Measurements from ENCODE around the gene TBRG1.
A peak's percentile ranks its signal among the peaks of the same experiment; 100 is the strongest.
"Not testable (repeated sequence)": the region's sequence is repeated elsewhere in the genome, so short reads cannot be mapped to it uniquely, and the experiment has no call there.

Gene TBRG1, protein sequence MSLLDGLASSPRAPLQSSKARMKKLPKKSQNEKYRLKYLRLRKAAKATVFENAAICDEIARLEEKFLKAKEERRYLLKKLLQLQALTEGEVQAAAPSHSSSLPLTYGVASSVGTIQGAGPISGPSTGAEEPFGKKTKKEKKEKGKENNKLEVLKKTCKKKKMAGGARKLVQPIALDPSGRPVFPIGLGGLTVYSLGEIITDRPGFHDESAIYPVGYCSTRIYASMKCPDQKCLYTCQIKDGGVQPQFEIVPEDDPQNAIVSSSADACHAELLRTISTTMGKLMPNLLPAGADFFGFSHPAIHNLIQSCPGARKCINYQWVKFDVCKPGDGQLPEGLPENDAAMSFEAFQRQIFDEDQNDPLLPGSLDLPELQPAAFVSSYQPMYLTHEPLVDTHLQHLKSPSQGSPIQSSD

DNA sequence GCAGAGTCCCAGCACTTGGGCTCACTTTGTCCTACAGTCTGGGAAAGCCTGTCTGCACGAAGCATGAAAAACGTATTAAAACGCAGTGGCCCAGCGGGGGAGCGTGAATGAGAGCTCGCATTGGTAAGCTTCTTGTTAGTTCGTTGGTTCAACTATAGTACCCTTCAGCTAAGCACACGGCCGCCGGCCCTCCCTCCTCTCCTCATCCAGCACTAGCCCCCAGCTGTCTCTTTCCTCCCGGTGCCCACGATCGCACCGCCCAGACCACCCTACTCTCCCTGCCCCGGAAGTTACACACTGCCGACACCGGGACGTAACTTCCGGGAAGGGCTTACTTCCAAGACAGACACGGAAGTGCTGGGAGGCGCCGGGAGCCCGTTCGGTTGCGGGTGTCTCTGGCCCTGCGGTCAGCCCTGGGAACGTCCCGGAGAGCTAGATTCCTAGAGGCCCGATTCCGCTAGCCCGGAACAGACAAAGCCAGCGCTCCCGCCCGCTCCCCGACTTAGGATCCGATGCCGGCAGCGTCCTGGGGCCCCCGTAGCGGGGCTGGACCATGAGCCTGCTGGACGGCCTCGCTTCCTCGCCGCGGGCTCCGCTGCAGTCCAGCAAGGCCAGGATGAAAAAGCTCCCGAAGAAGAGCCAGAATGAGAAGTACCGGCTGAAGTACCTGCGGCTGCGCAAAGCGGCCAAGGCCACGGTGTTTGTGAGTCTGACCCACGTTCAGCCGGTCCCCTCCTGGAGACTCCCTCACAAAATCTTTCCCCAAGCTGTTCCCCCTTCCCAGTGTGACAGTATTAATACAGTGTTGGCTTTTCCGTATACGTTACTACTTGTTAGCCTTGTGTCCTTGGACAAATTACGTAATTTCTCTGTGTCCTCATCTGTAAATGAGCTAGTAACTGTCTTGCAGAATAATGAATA is at the start of gene TBRG1:
TSS of gene TBRG1 (plus strand) at position 334 of the 921 bp plus-strand sequence. CDS start at position 554, 220 bp downstream.
- peak; percentile 95 for DNase-seq (ENCODE audit: low spot score)

DNA sequence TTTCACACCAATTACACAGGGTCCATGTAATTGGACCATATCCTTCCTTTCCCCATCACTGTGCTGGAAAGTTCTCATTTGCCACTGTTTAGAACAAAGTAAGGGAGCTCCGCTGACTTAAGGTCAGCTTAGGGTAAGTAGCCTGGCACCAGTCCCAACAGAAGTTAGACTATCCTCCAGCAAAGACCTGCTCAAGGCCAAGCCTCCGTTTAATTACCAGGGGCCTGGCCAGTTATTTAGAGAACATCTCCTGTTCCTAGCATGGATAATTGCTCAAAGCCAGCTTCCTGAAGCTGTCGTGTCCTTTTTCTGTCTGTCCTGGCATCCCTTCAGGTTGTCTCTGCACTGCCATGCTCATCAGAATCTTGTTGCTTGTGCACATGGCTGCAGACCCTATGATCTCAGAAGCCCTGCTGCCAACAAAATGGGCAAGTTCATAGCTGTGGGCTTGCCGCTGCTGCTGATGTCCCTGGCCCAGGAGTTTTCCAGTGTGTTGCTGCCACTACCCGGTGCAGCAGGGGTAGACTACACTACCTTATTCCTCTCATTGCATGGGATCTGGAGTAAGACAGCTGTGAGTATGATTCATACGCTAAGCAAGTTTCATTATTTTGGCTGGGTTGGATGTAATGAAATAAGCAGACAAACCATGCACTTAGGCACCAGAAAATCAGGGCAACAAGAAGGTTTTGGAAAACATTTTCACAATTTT is 44.8 kb upstream of the TBRG1 start:
- DNase-seq (ENCODE audit: low spot score), result no peak

DNA sequence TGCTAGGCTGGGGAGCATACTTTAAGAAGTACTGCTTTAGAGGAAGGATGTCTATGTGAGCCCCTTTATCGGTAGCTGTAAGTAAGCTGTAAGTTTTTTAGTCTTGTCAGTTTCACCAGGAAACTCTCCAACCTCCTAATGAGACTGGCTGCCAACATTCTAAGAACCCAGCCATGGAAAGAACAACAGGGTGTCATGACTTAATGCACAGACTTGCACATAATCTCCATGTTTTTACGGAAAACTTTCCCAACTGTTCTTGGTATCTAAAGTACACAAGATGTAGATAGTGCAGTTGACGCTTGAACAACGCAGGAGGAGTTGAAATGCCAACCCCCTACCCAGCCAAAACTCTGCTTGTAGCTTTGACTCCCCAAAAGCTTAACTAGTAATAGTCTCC is 43.9 kb upstream of the TBRG1 start:
- no peak for DNase-seq (ENCODE audit: low spot score)

DNA sequence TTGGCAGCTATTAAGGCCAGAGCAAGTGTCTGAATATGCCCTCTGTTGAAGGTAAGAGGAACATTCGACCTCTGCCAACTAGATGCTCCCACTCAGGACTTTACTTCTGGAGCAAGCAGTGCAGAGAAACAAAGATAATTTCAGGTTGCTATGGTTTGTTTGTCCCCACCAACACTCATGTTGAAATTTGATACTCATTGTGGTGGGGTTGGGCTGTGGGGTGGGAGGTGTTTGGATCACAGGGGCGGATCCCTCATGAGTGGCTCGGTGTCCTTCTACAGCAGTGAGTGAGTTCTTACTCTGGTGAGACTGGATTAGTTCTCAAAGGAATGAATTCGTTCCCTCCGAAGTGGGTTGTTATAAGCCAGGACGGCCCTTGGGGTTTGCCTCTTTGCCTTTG is 40.8 kb upstream of the TBRG1 start:
- DNase-seq (ENCODE audit: low spot score), result no peak

DNA sequence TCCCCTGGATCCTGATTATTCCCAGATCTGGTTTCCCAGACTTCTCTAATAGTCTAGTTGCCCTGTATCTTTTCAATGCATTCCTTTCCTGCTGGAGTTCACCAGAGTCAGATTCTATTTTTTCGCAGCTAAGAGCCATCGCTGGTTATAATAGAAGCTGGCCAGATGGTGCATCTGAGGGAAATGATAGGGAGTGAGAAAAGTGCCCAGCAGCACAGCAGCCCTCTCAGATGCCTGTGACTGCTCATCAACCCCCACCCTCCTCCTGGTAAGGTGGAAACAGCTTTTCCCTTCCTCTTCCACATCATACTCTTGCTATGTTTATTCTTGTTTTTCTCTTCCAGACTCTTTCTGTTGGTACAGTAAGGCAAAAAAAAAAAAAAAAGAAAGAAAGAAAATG is 40.1 kb upstream of the TBRG1 start:
- no peak for DNase-seq (ENCODE audit: low spot score)

DNA sequence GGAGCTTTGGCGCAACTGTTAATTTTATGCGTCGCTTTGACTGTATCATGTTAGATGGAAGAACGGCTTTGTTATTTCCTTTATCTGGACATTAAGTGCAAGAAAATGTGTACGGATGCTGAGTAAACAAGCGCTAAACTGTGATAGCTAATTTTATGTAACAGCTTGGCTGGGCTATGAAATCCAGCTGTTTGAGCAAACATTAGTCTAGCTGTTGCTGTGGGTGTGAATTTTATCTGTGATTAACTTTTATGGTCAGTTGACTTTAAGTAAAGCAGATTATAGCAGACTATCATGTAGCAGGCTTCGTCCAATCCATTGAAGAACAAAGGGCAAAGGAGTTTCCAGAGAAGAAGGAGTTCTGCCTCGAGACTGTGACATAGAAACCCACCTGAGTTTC is 38.9 kb upstream of the TBRG1 start:
- DNase-seq (ENCODE audit: low spot score), result no peak

DNA sequence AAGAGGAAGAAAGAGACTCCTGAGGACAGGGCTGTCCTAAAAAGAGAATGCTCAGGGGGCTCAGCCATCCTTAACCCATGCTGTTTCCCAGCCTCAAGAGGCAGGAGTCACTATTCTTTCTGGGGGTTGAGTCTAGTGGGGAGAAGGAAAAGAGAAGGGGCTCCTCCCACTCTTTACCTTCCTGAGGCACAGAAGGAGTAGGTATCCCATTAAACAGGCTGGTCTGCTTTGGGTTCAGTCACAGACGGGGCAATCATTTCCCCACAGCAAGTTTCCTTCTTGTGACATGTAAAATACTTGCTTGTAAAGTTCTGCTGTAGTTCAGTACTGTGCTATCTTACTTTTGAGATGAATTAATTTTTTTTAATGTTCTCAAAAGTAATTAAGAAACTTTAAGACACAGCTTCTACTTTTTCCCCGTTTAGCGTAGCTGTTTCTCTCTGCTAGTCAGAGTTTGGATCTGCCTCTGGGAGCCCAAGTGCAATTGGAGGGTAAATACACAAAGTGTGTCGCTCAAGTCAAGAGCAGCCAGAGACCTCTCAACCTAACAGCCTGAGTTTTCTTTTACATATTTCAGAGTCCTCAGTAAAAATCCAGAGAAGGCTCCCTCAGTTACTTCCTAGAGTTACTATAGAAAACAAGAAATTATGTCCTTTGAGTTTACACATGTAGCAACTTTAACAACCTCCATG is 37.8 kb upstream of the TBRG1 start:
- no peak for DNase-seq (ENCODE audit: low spot score)

DNA sequence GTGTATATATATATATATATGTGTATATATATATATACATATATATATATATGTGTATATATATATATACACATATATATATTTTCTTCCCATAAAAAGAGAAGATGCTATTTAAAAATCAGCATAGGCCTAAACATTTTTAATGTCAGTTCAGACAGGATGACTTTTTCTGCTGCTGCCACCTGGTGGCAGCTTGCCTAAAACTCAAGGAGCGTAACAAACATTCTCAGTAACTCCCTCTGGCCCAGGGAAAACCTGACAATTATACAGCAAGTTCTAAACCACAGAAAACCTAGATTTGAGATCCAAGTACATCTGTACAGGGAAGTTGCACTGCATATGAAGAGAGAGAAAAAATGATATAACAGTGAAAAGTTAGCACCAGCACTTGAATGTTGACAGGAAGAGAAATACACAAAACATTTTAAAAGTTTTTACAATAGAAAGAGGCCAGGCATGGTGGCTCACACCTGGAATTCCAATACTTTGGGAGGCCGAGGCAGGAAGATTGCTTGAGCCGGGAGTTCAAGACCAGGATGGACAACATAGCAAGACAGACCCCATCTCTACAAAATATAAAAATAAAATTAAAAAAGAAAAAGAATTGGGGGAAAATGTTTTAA is 36.3 kb upstream of the TBRG1 start:
- DNase-seq (ENCODE audit: low spot score), result peak; percentile 12

DNA sequence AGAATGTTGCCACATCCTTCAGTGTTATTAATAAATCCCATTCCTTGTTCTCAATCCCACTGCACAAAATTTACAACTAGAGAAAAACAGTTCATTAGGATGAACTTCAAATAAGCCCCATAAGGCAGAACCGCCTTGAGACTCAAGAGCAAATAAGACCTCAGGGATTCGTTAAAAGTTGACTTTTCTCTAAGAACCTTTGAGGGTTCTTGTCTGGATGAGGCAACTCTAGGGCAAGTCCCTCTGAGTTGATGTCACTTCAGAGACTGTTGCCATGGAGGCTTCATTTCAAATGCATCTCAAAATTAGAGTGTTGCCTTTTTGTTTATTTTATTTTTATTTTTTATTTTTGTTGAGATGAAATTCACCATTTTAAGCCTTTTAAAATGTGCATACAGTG is 31.2 kb upstream of the TBRG1 start:
- DNase-seq (ENCODE audit: low spot score), result no peak

DNA sequence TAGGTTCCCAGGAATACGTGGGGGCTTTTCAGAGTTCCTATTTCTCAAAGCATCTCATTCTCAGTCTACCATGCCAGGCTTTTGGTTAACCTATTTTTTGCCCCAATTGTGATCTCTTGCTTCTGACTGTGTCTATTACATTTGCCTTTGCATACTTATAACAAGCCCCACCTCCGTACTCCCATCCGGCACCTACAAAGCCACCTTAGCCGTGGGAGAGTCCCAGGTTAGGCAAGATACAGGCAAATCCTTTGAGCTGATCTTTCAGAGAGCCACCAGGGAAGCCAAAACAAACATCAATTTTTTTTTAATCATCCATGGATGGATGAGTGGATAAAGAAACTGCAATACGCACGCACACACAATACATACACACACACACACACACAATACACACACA is 30.0 kb upstream of the TBRG1 start:
- DNase-seq (ENCODE audit: low spot score), result no peak

DNA sequence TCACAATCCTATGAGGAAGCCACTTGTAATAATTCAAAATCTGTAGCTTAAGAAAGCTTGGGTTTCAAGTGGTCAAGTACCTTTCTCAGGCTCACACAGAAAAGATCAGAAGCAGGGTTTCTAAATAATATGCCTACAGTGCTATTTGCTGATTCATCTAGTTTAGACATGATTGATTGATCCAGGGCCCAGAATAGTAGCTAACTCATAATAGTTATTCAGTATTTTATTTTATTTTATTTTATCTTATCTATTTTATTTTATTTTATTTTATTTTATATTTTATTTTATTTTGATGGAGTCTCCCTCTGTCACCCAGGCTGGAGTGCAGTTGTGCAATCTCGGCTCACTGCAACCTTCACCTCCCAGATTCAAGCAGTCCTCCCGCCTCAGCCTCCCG is 27.4 kb upstream of the TBRG1 start:
- DNase-seq (ENCODE audit: low spot score), result no peak

DNA sequence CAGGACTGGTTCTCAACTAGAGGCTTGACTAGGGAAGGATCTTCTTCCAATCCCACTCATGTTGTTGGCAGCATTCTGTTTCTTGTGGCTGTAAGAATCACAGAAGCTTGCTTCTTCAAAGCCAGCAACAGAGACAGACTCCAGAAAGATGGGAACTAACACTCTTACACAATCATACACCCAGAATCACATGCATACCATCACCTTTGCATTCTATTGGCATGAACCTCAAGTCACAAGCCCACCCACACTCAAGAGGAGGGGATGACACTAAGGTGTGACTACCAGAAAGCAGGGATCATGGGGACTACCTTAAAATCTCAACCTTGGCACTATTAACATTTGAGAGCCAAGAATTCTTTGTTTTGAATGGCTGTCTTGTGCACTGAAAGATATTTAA is 25.0 kb upstream of the TBRG1 start:
- DNase-seq (ENCODE audit: low spot score), result no peak

DNA sequence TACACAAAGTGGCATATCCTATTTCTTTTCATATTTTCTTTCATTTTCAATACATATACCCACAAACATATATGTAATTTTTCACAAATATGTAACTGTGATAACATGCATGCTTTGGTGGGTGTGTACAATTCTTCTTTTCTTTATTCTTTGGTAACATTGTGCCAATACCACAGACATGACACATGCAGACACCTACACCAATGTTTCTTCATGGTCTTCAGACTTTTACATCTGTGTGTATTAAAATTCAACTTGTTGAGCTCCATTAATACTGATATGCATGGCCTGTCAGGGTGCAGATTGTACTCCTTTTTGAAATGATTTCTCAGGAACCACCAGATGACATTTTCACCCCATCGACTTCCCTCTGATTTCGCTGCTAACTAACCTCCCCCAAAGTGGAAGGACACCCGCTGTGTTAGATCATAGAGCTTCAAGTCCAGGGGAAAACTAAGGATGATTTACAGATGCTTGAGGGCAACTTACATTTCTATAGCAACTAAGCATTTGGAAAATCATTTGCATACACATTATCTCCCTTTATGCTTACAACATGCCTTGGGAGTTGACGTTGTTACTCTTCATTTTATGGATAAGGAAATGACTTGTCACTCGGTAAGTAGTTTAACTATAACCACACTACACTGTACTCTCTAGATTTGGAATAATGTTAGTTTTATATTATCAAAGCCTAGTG is 21.9 kb upstream of the TBRG1 start:
- DNase-seq (ENCODE audit: low spot score), result no peak

DNA sequence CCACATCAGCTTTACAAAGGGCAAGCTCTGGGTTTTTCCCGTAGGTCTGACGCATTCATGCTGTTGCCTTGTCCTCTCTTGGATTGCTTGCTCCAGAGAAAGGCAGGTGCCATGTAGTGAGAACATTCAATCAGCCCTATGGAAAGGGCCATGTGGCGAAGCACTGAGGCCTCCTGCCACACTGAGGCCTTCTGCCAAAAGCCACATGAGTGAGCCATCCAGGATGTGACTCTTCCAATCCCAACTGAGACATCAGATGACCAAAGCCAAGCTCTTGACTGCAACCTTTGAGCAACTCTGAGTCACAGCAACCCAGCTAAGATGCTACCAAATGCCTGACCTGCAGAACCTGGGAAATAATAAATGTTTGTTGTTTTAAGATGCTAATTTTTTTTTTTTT is 20.5 kb upstream of the TBRG1 start:
- no peak for DNase-seq (ENCODE audit: low spot score)

DNA sequence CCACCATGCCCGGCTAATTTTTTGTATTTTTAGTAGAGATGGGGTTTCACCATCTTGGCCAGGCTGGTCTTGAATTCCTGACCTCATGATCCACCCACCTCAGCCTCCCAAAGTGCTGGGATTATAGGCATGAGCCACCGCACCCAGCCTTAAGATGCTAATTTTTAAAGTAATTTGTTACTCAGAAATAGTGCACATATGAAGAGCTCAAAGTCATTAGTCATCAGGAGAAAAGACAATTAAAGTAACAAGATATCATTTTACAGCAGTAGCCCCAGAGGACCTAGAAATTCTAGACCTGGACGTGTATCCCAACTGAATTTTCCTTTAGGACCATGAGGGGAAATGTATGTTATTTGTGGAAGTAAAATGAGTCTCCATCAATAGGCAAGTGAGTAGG is 19.9 kb upstream of the TBRG1 start:
- not testable (repeated sequence) for DNase-seq (ENCODE audit: low spot score)

DNA sequence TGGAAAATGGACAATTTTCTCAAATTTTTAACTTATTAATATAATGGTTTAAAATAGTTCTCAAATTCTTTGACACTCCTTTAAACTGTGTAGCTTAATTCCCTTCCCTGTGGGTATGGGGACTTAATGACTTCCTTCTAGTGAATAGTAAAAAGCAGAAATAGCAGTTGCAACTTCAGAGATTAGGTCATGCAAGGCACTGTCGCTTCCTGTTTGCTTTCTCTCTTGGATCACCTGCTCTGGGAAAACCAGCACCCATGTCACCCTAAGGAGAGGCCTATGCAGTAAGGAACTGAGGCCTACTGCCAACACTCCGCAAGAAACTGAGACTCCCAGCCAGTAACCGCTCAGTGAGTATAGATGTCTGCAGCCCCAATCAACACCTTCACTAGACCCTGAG is 16.9 kb upstream of the TBRG1 start:
- DNase-seq (ENCODE audit: low spot score), result no peak

DNA sequence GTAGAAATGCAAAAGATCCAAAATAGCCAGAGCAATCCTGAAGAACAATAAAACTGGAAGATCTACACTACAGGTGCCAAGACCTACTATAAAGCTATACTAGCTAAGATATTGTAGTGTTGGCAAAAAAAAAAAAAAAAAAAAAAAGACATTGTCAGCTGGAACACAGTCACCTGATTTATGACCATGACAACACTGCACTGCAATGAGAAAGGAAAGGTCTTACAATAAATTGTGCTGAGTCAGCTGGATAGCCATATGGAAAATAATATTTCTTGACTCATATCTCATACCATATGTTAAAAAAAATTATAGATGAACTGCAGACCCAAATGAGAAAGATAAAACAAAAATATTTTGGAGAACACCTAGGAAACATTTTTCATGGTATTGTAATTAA is 14.5 kb upstream of the TBRG1 start:
- DNase-seq (ENCODE audit: low spot score), result no peak

DNA sequence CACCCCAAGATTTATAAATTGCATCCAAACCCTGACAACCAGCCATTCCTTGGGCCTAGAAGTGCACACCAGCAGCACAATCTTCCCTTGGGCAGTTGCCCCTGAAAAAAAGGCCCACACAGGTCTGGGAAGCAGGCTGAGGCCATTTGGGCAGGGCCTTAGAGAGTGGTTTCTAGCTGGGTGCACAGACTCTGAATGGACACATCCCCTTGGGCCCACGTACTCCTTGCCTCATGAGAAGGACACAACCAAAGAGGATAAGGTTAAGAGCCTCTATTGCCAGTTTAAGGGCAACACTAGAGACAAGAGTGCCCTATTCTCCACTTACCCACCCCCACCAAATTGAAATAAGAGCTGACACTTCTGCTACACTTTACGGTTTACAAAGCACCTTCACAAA is 12.4 kb upstream of the TBRG1 start:
- DNase-seq (ENCODE audit: low spot score), result no peak

DNA sequence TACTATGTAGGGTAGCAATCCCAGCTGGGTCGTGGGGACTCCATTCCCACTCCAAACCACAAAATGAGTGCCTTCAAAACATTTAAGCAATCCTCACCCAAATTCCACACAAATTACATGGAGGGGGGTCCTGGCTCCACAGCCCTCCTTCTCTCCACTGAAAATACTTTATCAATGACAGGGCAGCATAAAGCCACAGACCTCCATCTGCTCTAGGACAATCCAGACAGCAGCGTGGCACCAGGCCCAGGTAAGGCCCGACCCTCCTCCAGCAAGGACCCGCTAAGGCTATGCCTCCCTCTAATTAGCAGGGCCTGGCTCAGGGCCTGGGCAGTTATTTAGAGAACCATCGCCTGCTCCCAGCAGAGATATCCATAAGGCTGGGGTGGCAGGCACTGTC is 11.6 kb upstream of the TBRG1 start, which contains the start of gene PANX3:
TSS of gene PANX3 (plus strand) at position 365 of the 400 bp plus-strand sequence. CDS start 129 bp downstream, outside the sequence.
- DNase-seq (ENCODE audit: low spot score), result no peak

DNA sequence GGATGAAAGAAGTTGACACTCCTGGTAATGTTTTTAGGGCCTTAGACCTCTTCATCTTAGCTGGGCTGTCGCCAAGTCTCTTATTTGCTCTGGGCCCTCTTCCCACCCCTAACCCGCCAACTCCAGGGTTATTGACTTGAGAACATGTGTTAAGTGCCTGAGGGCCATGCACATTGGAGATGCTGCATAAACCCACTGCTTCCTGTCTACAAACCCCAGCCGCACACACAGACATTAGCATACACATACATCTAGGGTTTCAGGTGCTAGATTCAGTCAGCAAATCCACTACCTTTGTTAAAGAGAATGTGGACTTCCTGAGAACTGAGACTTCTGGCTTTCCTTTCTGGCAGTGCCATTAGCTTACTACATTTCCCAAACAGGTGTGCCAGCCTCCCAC is 10.6 kb upstream of the TBRG1 start:
- DNase-seq (ENCODE audit: low spot score), result no peak
